Activated naive CD4-positive, alpha-beta T cell treated with anti-CD3 and anti-CD28 coated beads, Interleukin-2, amount 50 U/mL, for 24 hours (primary cell): ENCODE measurements around the gene THAP4.
"Not testable (repeated sequence)": the region's sequence is repeated elsewhere in the genome, so short reads cannot be mapped to it uniquely, and the experiment has no call there.

Experiments
- H3K27ac Mint-ChIP-seq: one replicate; pipeline ENCODE4 v1.8.0; 2021; ENCODE audit warnings: mild to moderate bottlenecking, mixed read lengths
- H3K27me3 Mint-ChIP-seq: one replicate; pipeline ENCODE4 v1.8.0; 2021; ENCODE audit warnings: mixed read lengths
- H3K36me3 Mint-ChIP-seq: one replicate; pipeline ENCODE4 v1.8.0; 2021; ENCODE audit warnings: mixed read lengths
- H3K4me1 Mint-ChIP-seq: one replicate; pipeline ENCODE4 v1.8.0; 2021; ENCODE audit warnings: mixed read lengths
- H3K4me3 Mint-ChIP-seq: one replicate; pipeline ENCODE4 v1.8.0; 2021; ENCODE audit warnings: mild to moderate bottlenecking, mixed read lengths
- H3K9me3 Mint-ChIP-seq: one replicate; pipeline ENCODE4 v1.8.0; 2021; ENCODE audit warnings: mixed read lengths

THAP4 gene

DNA sequence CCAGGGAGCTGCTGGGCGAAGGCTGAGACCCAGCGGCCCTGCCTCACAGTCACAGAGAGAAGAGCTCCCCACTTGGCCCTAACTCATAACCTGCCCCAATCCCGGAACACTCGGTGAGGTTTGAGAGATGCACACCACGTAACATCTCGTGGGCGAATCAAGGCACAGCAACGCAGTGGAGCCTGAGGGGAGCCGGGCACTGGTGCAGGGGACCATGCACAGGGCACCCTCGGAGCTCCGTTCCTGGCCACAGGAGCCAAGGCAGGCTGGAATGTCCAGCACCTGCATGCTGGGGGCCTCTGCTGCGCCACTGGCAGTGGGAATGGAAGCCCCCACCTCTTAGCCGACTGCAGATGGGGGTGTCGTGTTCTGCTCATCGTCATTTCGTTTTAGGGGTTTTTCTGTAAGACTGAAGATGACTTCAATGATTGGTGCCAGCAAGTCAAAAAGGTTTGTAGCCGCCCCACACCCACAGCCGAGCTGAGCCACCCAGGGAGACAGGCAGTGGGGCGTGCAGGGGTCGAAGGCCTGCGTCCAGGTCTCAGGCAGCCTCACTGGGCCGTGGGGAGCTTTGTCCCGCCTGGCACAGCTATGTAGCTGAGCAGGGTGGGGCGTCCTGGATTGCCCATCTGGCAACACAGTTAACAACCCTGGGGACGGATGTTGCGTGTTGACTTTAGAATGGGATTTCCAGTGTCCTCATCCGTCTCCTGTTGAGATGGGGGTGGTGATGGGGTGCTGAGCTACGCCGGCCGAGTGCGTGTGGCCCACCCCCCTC lies 33.6 kb upstream of the THAP4 start:
- no peak overlapping the region for H3K27ac Mint-ChIP-seq
- peaks cover 6% of the 10 kb centered on the region for H3K36me3 Mint-ChIP-seq
- H3K9me3 Mint-ChIP-seq = no peaks in the 10 kb centered on the region
- no peak overlapping the region for H3K4me3 Mint-ChIP-seq
- H3K4me1 Mint-ChIP-seq = no peaks in the 10 kb centered on the region
- no peaks in the 10 kb centered on the region for H3K27me3 Mint-ChIP-seq

DNA sequence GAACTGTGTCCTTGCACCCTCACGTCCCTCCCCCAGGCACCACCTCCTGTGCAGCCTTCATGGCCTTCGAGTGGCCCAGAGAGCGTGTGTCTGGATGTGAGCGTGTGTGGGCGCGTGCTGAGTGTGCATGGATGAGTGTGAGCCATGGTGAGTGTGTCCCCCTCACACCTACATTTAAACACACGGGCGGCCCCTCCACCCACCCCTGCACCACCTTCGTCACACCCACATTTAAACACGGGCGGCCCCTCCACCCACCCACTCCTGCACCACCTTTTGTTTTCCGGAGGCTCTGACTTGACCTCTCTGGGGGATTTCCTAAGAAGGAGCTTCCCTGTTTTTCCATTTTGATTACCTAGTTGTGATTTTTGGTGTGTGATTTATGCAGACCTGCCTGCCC lies 31.9 kb upstream of the THAP4 start:
- Mint-ChIP-seq H3K4me1 (peaks cover 4% of the 10 kb centered on the region), H3K27ac (no peak overlapping the region), H3K27me3 (no peaks in the 10 kb centered on the region), H3K4me3 (no peak overlapping the region), H3K36me3 (peaks cover 6% of the 10 kb centered on the region), H3K9me3 (no peaks in the 10 kb centered on the region)

DNA sequence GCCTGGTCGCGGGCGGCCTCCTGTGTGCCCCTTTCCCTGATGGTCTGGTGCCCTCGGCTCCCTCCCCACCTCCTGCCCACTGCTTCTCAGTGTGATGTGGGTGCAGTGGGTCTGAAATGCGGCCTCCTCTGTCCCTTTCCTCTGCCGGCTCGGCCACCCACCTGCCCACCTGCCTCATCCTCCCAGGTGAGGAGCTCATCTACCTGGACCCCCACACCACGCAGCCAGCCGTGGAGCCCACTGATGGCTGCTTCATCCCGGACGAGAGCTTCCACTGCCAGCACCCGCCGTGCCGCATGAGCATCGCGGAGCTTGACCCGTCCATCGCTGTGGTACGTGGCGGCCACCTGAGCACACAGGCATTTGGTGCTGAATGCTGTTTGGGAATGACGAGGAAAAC lies 31.4 kb upstream of the THAP4 start:
- H3K36me3 Mint-ChIP-seq = peaks cover 6% of the 10 kb centered on the region
- no peaks in the 10 kb centered on the region for H3K27me3 Mint-ChIP-seq
- no peaks in the 10 kb centered on the region for H3K9me3 Mint-ChIP-seq
- peaks cover 4% of the 10 kb centered on the region for H3K4me1 Mint-ChIP-seq
- H3K27ac Mint-ChIP-seq = no peak overlapping the region
- no peak overlapping the region for H3K4me3 Mint-ChIP-seq

DNA sequence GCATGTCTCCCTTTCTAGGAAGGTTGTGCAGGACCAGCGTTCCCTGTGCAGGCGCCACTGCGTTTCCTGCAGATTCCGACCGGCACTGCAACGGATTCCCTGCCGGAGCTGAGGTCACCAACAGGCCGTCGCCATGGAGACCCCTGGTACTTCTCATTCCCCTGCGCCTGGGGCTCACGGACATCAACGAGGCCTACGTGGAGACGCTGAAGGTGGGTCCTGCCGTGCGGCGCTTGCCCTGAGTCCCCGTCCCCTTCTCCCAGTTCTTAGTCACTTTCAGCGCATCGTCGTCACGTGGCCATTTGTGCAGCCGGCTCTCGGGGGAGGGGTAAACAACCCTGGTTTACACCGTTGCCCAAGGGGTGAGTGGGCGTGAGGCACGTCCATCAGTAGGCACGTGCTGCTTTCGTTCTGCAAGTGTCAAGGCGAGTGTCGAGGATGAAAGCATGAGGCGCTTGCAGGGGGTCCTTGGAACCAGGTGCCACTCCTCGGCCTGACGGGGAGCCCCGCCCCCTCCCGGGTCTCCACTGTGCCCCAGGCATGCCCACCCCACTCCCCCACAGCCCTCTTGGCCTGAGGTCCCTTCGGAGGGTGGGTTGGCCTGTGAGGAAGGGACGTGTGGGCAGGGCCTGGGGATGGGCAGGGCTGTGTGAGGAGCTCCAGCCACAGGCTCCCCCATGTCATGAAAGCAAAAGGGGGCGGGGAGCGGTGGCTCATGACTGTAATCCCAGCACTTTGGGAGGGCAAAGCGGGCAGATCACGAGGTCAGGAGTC lies 29.9 kb upstream of the THAP4 start:
- Mint-ChIP-seq H3K36me3 (peaks cover 6% of the 10 kb centered on the region), H3K4me1 (peaks cover 4% of the 10 kb centered on the region), H3K9me3 (no peaks in the 10 kb centered on the region), H3K4me3 (no peak overlapping the region), H3K27ac (no peak overlapping the region), H3K27me3 (no peaks in the 10 kb centered on the region)

DNA sequence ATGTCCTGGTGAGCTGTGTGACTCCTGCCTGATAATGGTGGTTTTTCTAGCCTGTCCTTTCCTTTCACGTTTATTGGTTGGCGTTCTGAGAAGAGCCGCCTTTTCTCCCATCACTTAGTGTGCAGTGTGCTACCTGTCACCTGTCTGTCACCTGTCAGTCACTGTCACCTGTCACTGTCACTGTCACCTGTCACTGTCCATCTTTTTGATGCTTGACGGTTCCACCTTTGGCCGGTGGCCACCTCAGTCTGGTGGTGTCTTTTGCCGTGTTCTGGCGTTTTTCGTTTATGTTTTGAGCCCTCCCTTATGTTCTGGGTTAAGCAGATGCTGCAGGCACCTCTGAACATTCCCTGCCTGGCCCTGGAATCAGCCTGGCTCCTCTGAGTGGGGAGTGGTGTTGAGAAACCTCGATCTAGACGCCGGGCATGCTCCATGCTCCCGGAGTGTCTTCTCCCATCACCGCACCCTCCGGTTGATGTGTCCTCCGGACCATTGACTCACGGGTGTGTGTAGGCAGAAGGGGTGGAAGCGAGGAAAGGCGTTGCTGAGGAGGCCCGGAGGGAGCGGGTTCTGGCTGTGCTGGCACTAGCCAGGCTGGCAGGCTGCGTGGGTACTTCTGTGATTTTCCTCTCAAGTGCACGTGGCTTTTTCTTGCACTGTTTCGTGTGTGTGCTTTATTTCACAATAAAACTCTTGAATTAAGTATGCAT lies 28.9 kb upstream of the THAP4 start:
- Mint-ChIP-seq H3K4me3 (no peak overlapping the region), H3K27me3 (no peaks in the 10 kb centered on the region), H3K36me3 (peaks cover 5% of the 10 kb centered on the region), H3K27ac (no peak overlapping the region), H3K9me3 (no peaks in the 10 kb centered on the region), H3K4me1 (peaks cover 4% of the 10 kb centered on the region)

DNA sequence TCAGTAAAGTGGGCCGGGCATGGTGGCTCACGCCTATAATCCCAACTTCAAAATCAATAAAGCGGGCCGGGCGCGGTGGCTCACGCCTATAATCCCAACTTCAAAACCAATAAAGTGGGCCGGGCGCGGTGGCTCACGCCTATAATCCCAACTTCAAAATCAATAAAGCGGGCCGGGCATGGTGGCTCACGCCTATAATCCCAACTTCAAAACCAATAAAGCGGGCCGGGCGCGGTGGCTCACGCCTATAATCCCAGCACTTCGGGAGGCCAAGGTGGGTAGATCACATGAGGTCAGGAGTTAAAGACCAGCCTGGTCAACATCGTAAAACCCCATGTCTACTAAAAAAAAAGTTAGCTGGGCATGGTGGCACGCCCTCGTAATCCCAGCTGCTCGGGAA lies 25.8 kb upstream of the THAP4 start:
- H3K4me1 Mint-ChIP-seq, H3K4me3 Mint-ChIP-seq, H3K9me3 Mint-ChIP-seq, H3K36me3 Mint-ChIP-seq, H3K27ac Mint-ChIP-seq, H3K27me3 Mint-ChIP-seq: not testable (repeated sequence)

DNA sequence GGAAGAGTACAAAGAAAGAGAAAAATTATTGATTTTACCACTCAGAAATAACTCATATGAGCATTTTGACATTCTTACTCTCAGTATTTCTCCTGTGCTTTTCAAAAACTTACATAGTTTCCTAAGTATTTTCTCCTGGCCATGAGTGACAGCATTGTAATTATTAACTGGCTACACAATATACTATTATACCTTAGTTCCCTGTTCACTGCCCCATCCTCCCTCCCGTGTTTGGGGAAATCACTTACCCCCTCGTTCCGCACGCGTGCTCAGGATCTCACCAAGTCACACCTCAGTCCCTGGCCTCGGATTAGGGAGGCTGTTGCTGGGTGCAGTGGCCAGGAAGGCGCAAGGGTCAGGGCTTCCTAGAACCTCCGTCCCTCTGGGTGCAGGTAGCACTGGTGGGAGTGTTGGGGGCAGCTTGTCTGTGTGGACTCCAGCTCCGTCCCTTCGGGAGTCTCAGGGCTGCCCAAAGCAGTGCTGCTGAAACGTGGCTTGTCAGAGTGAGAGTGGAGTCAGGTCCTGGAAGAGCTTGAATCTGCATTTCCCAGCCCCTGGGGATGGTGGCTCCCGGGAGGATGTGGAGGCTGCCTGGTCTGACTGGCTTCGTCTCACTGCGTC lies 23.7 kb upstream of the THAP4 start:
- peaks cover 4% of the 10 kb centered on the region for H3K36me3 Mint-ChIP-seq
- H3K4me3 Mint-ChIP-seq = no peak overlapping the region
- H3K27ac Mint-ChIP-seq = no peak overlapping the region
- no peaks in the 10 kb centered on the region for H3K9me3 Mint-ChIP-seq
- no peaks in the 10 kb centered on the region for H3K27me3 Mint-ChIP-seq
- H3K4me1 Mint-ChIP-seq = peaks cover 4% of the 10 kb centered on the region

DNA sequence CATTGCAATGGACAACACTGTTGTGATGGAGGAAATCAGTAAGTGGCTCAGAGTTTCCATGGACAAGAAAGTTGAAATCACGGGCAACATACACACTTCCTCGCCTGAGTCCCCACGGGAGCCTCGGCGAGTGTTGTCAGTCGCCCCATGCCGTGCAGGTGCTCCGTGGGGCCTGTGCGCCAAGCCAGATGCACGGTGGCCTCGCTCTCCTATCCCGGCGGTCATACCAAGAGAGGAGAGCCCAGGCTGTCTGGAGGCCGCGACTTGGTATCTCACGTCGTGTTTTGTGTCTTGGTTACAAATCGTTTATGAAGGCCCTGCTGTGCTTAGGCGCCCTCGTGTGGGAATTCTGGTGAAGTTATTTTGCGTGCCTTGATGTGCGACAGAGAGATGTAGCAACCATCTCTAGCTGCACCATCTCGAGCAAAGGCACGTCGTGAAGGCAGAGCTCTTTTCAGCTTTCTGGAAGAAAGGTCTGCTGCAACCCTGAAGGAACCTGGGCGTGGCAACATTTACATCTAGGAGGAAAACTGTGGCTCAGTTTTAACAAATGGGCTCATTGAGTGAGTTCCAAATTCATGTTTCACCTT lies 22.3 kb upstream of the THAP4 start:
- Mint-ChIP-seq H3K27ac (no peak overlapping the region), H3K27me3 (no peaks in the 10 kb centered on the region), H3K36me3 (peaks cover 4% of the 10 kb centered on the region), H3K4me3 (no peak overlapping the region), H3K4me1 (no peaks in the 10 kb centered on the region), H3K9me3 (no peaks in the 10 kb centered on the region)

DNA sequence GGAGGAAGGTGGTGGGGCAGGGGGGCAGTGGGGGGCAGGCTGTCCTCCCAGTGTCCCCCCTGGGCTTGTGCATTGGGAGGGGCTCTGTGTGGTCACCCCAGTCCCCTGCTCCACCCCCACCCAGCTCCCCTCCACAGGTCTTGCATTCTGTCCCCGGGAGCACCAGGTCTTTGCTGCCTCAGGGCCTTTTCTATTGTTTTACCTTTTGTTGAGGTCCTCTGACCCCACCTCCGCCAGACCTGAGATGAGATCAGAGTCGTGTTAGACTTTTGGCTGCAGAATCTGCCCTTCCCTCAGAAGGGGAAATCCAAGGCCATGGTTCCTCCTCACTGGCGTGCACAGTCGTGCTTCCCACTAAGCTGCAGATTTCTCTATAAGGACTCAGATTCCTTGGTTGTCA lies 21.3 kb upstream of the THAP4 start:
- H3K9me3 Mint-ChIP-seq = no peaks in the 10 kb centered on the region
- no peak overlapping the region for H3K4me3 Mint-ChIP-seq
- no peaks in the 10 kb centered on the region for H3K4me1 Mint-ChIP-seq
- no peak overlapping the region for H3K27ac Mint-ChIP-seq
- H3K36me3 Mint-ChIP-seq = peaks cover 4% of the 10 kb centered on the region
- no peaks in the 10 kb centered on the region for H3K27me3 Mint-ChIP-seq

DNA sequence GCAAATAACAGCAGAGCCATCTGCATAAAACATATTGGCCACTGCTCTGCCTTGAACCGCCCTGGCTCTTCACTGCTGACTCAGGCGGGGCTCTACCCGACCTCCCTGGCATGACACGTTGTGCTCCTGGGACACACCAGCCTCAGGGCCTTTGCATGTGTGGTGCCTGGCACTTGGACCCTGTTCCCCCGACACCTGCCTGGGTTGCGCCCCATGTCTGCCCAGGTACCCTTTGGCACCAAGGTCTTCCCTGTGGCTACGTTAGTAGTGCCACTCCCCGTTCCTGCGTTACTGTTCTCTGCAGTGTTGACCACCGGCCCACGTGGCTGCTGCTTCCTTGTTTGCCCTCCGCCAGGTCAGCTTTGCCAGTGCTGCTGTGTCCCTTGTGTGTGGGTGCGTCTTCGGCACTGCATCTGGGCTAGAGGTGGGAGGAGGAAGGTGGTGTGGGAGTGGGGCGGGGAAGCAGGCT lies 20.9 kb upstream of the THAP4 start:
- H3K27ac Mint-ChIP-seq = no peak overlapping the region
- no peaks in the 10 kb centered on the region for H3K9me3 Mint-ChIP-seq
- H3K36me3 Mint-ChIP-seq = peaks cover 4% of the 10 kb centered on the region
- H3K4me1 Mint-ChIP-seq = no peaks in the 10 kb centered on the region
- no peak overlapping the region for H3K4me3 Mint-ChIP-seq
- no peaks in the 10 kb centered on the region for H3K27me3 Mint-ChIP-seq

DNA sequence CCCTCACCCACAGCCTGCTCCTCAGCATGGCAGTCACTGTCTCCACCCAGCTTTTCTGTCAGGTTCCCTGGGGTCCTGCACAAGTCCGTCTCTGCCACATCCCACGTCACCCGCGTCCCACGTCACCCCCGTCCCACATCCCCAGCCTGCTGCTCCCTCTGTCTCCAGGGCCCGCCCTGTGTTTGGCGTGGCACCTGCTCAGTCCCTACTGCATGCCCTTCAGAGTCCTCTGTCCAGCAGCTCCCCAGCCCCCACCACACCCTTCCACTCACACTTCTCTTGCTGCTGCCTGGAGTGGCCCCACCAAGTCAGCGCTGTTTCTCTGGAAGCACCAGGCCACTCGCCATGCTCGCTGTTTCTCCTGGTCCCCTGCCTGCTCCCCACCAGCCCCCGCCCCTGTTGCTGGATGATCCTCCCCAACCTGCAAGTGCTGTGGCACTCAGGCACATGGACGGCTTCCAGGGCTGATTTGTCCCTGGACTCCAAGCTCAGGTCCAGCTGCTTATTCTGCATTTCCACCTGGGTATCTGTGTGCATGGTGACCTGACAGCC lies 19.3 kb upstream of the THAP4 start:
- H3K27ac Mint-ChIP-seq = no peak overlapping the region
- peaks cover 6% of the 10 kb centered on the region for H3K36me3 Mint-ChIP-seq
- no peaks in the 10 kb centered on the region for H3K27me3 Mint-ChIP-seq
- no peaks in the 10 kb centered on the region for H3K9me3 Mint-ChIP-seq
- H3K4me1 Mint-ChIP-seq = no peaks in the 10 kb centered on the region
- no peak overlapping the region for H3K4me3 Mint-ChIP-seq

DNA sequence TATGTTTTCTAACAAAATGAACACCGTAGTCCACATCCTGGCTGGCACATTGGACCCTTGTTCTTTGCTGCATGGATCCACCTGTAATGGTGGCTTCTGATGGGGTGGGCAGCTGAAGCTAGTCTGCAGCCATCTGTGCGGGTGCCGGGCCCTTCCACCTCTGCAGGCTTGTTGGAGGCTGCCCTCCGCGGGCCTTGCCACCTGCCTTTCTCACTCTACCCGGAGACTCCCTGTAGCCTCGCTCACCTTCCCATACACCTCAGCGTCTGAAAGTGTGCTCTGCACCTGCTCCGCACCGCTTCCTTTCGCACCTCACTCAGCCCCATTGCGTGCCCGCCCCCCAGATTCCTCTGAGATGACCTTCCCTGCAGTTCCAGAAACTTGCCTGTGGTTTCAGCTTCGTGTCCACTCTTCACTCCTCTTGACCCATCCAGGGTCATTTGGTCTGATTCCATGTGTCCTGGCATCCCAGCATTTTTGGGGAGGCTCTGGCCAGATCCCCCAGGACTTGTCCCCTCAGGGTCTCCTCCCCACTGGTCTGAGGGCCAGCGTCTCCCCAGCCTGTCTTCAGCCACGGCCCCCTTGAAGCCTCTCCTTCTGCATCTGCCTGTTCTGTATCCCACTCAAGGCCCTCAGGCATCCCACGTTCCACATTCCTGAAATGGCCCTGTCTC lies 18.7 kb upstream of the THAP4 start:
- Mint-ChIP-seq H3K4me3 (no peak overlapping the region), H3K9me3 (no peaks in the 10 kb centered on the region), H3K27me3 (no peaks in the 10 kb centered on the region), H3K36me3 (peaks cover 6% of the 10 kb centered on the region), H3K4me1 (peaks cover 5% of the 10 kb centered on the region), H3K27ac (no peak overlapping the region)

DNA sequence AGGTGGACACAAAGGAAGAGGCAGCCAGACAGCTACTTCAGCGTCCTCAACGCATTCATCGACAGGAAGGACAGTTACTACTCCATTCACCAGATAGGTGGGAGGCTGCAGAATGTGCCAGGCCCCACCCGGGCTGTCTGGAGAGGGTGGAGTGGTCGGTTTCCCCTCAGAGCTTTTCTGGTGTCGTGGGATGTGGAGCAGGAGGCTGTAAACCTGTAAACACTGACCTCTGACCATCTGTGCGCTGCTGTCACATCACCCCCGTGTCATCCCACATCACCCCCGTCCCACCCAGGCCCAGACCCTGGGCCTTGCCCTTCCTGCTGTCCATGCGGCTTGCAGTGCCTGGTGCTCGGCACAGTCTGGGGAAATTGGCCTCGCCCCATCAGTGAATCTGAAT lies 17.6 kb upstream of the THAP4 start:
- no peak overlapping the region for H3K4me3 Mint-ChIP-seq
- H3K27ac Mint-ChIP-seq = no peak overlapping the region
- peaks cover 6% of the 10 kb centered on the region for H3K36me3 Mint-ChIP-seq
- no peaks in the 10 kb centered on the region for H3K27me3 Mint-ChIP-seq
- H3K9me3 Mint-ChIP-seq = no peaks in the 10 kb centered on the region
- peaks cover 5% of the 10 kb centered on the region for H3K4me1 Mint-ChIP-seq

DNA sequence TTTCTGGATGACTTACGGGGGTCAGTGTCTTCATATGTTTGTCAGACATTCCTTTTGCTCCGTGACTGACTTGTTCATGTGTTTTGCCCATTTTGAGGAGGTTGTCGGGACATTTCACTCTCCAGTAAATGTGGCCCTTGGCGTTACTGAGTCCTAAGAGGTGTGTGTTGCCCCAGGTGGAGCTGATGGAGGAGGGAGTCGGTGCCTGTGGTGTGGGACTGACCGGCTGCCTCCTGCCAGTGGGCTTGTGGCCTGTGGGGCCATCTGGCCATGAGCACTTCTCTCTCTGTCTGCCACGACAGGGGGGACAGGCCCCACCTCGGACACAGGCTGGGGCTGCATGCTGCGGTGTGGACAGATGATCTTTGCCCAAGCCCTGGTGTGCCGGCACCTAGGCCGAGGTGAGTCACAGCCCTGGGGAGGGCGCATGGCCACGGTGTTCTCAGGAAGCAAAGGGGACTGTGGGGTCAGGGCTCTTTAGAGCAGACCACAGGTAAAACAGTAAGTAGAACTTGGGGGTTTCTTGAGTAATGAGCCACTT lies 16.3 kb upstream of the THAP4 start:
- Mint-ChIP-seq H3K36me3 (peaks cover 3% of the 10 kb centered on the region), H3K4me3 (no peak overlapping the region), H3K27ac (no peak overlapping the region), H3K27me3 (no peaks in the 10 kb centered on the region), H3K9me3 (no peaks in the 10 kb centered on the region), H3K4me1 (peaks cover 15% of the 10 kb centered on the region)
